Breast epithelium (tissue), 4 donors: ENCODE results near the gene AAGAB. TPM values are rescaled to one million over a fixed set of nuclear protein-coding genes. Genes with fewer than 3 reads are reported as not detected.

Source experiments
- DNase-seq, 2 donors: peaks; one replicate each; pipeline ENCODE4 v3.0.0-alpha.2; 2019; ENCODE audit warnings: low spot score in 2 of 2
- H3K27ac ChIP-seq, 2 donors: fragments of 200-600 bp; sonication (generic) in 1 of 2; one replicate each; pipeline ENCODE4 v1.5.1; 2016 to 2019; ENCODE audit warnings: mild to moderate bottlenecking in 1 of 2
- H3K27me3 ChIP-seq, 2 donors: fragments of 200-600 bp; sonication (generic) in 1 of 2; one replicate each; pipeline versions ENCODE4 v1.5.1 to v1.6.0; 2017 to 2019; ENCODE audit warnings: control low read depth in 1 of 2, mild to moderate bottlenecking in 1 of 2
- H3K36me3 ChIP-seq: fragments of 200-600 bp; one replicate; pipeline ENCODE4 v1.5.1; 2019
- H3K4me1 ChIP-seq, 2 donors: fragments of 200-600 bp; sonication (generic); one replicate each; pipeline ENCODE4 v1.5.1; 2016 to 2019; ENCODE audit warnings: control low read depth in 1 of 2
- H3K4me3 ChIP-seq, 3 donors: fragments of 200-600 bp; sonication (generic); 1 replicate in 2 of 3; 2 replicates in 1 of 3; pipeline ENCODE4 v1.5.1; 2016 to 2019; ENCODE audit warnings: mild to moderate bottlenecking in 3 of 3, moderate library complexity in 2 of 3
- H3K9me3 ChIP-seq, 2 donors: fragments of 200-600 bp; sonication (generic) in 1 of 2; one replicate each; pipeline ENCODE4 v1.5.1; 2016 to 2019; ENCODE audit warnings: control low read depth in 1 of 2
- POLR2A ChIP-seq: fragments of 450-650 bp; IDR thresholded peaks from one replicate; pipeline ENCODE4 v1.6.1; 2016; ENCODE audit warnings: antibody characterized with exemption, mild to moderate bottlenecking, moderate library complexity
- POLR2AphosphoS5 ChIP-seq, 3 donors: sonication (generic); formaldehyde crosslinking; IDR thresholded peaks; one replicate each; pipeline ENCODE4 v1.6.1; 2017; ENCODE audit warnings: antibody characterized with exemption in 3 of 3
- intact Hi-C: fragments of 100-400 bp; cut with DNase I; formaldehyde crosslinking; loops from one replicate; pipeline ENCODE4 v1.15.1; 2023; ENCODE audit warnings: low total_unique reads
- total RNA-seq, 3 donors: library from RNA; depleted of rRNA; stranded (reverse); fragments of >200 nt; gene quantifications; one replicate each; pipeline ENCODE4 v1.1.0, GENCODE V29; 2016
- TF ChIP-seq, protein P1 (sequence below), 3 donors: fragments of 450-650 bp; IDR thresholded peaks; one replicate each; pipeline ENCODE4 v1.5.1; 2016 to 2017; ENCODE audit warnings: antibody characterized with exemption in 3 of 3, mild to moderate bottlenecking in 3 of 3, moderate library complexity in 3 of 3

Gene AAGAB
- total RNA-seq, 3 donors from 2014 or later = 23.2 to 49.8 (median 46.5) TPM

DNA sequence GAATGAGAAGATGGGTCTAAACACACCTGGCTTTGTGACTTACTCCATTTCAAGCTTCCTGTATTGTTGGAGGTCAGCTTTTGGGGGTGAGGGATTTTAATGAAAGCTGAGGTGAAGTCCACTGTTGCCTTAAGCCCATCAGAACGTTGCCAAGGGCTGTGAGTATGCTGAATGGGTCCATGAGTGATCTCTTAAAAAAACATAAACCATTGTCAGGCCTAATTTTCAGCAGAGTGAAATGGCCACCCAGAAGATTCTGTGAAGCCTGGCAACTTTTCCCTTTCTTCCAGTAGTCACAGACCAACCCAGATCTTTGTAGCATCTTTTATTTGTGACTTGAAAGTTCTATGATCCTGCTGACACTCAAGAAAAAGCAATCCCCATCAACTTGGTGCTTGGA is 102.0 kb downstream of the AAGAB start:
- no peak for DNase-seq
- H3K27me3 ChIP-seq = no peaks in the 10 kb centered on the region
- intact Hi-C loops = no loop called here
- no peak overlapping the region for H3K4me3 ChIP-seq
- no peak overlapping the region for H3K27ac ChIP-seq
- TF ChIP-seq, protein P1, sequence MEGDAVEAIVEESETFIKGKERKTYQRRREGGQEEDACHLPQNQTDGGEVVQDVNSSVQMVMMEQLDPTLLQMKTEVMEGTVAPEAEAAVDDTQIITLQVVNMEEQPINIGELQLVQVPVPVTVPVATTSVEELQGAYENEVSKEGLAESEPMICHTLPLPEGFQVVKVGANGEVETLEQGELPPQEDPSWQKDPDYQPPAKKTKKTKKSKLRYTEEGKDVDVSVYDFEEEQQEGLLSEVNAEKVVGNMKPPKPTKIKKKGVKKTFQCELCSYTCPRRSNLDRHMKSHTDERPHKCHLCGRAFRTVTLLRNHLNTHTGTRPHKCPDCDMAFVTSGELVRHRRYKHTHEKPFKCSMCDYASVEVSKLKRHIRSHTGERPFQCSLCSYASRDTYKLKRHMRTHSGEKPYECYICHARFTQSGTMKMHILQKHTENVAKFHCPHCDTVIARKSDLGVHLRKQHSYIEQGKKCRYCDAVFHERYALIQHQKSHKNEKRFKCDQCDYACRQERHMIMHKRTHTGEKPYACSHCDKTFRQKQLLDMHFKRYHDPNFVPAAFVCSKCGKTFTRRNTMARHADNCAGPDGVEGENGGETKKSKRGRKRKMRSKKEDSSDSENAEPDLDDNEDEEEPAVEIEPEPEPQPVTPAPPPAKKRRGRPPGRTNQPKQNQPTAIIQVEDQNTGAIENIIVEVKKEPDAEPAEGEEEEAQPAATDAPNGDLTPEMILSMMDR (IDR thresholded peaks at IDR 0.05) = no peak
- no peak for TF ChIP-seq POLR2A
- TF ChIP-seq POLR2AphosphoS5 (IDR thresholded peaks at IDR 0.05) = no peak
- peaks cover 22 to 24% of the 10 kb centered on the region in 2 donors for H3K4me1 ChIP-seq
- H3K9me3 ChIP-seq = no peaks in the 10 kb centered on the region
- H3K36me3 ChIP-seq = no peaks in the 10 kb centered on the region

Other genes with a start within 250 kb of the AAGAB start
- 10 to 100 TPM; 22.5 to 44.6 (median 33.4) TPM for gene SMAD3, start 189.1 kb downstream of the AAGAB start, total RNA-seq
- 10 to 100 TPM in 1 of 3 donors, 1 to 10 TPM in 1, under 1 TPM in 1; 0.64 to 11.9 (median 6.6) TPM for gene IQCH, start 125 bp upstream of the AAGAB start, total RNA-seq